CD4-positive, alpha-beta memory T cell (primary cell): ENCODE measurements around the gene CCDC13. TPM values are rescaled to one million over a fixed set of nuclear protein-coding genes. Genes with fewer than 3 reads are reported as not detected.

ENCODE experiments used
- CTCF ChIA-PET: fragments of 350-600 bp; sonication (Branson Sonifier 250); formaldehyde crosslinking; loops from one replicate; lab custom pipeline; 2021; ENCODE audit warnings: inconsistent platforms; ENCODE audit not compliant: partially characterized antibody; lab: Charles Lee
- POLR2A ChIA-PET: fragments of 350-600 bp; sonication (Branson Sonifier 250); formaldehyde crosslinking; loops from one replicate; lab custom pipeline; 2021; ENCODE audit not compliant: partially characterized antibody; lab: Charles Lee
- DNase-seq, 5 donors: peaks; one replicate each; pipeline versions ENCODE4 v3.0.0 to v3.0.0-alpha.2; 2020 to 2022; ENCODE audit warnings: mixed read lengths in 1 of 5
- H3K27ac ChIP-seq: one replicate; pipeline ENCODE4 v1.7.0; 2013; ENCODE audit warnings: low read depth, low read length
- H3K27me3 ChIP-seq: 2 replicates; pipeline ENCODE4 v1.7.0; 2013; ENCODE audit warnings: mild to moderate bottlenecking, low read length, moderate library complexity; ENCODE audit not compliant: insufficient read depth
- H3K36me3 ChIP-seq: 2 replicates; pipeline ENCODE4 v1.7.0; 2013; ENCODE audit warnings: mild to moderate bottlenecking, low read length, moderate library complexity; ENCODE audit not compliant: insufficient read depth
- H3K4me1 ChIP-seq: 2 replicates; pipeline ENCODE4 v1.7.0; 2013; ENCODE audit warnings: mild to moderate bottlenecking, low read length, moderate library complexity; ENCODE audit not compliant: insufficient read depth
- H3K4me3 ChIP-seq, 2 donors: one replicate each; pipeline ENCODE4 v1.7.0; 2013; ENCODE audit warnings: low read length in 2 of 2, mild to moderate bottlenecking in 1 of 2
- H3K9me3 ChIP-seq, 2 donors: one replicate each; pipeline ENCODE4 v1.7.0; 2013; ENCODE audit warnings: low read length in 2 of 2, control low read depth in 1 of 2; ENCODE audit not compliant: control insufficient read depth in 1 of 2
- H3K27ac Mint-ChIP-seq, 7 donors: one replicate each; pipeline ENCODE4 v1.8.0; 2020 to 2021; ENCODE audit warnings: mixed read lengths in 7 of 7, mild to moderate bottlenecking in 6 of 7, inconsistent platforms in 3 of 7, moderate library complexity in 3 of 7
- H3K27me3 Mint-ChIP-seq, 2 donors: one replicate each; pipeline ENCODE4 v1.8.0; 2020 to 2021; ENCODE audit warnings: mixed read lengths in 2 of 2
- H3K36me3 Mint-ChIP-seq, 2 donors: one replicate each; pipeline ENCODE4 v1.8.0; 2020 to 2021; ENCODE audit warnings: mixed read lengths in 2 of 2, inconsistent platforms in 1 of 2, mild to moderate bottlenecking in 1 of 2
- H3K4me1 Mint-ChIP-seq, 4 donors: one replicate each; pipeline ENCODE4 v1.8.0; 2020 to 2021; ENCODE audit warnings: mixed read lengths in 4 of 4, mild to moderate bottlenecking in 1 of 4
- H3K4me3 Mint-ChIP-seq, 8 donors: one replicate each; pipeline ENCODE4 v1.8.0; 2020 to 2021; ENCODE audit warnings: mixed read lengths in 8 of 8, mild to moderate bottlenecking in 7 of 8, moderate library complexity in 6 of 8, inconsistent platforms in 3 of 8
- H3K9me3 Mint-ChIP-seq, 8 donors: one replicate each; pipeline ENCODE4 v1.8.0; 2020 to 2021; ENCODE audit warnings: mixed read lengths in 8 of 8, mild to moderate bottlenecking in 5 of 8, inconsistent platforms in 3 of 8, moderate library complexity in 1 of 8
- intact Hi-C: fragments of 100-400 bp; cut with micrococcal nuclease; formaldehyde crosslinking; loops from one replicate; pipeline ENCODE4 v1.15.1; 2023
- polyA plus RNA-seq, 2 donors: library from polyadenylated mRNA; unstranded; fragments of 300-500 nt; fragmentation: Illumina TruSeq; gene quantifications; one replicate each; pipeline ENCODE4 v1.2.3, GENCODE V29; 2021
- total RNA-seq, 2 experiments: library from RNA; stranded (reverse); gene quantifications; one replicate each; pipeline ENCODE4 v1.2.3, GENCODE V29; 2021

Gene CCDC13
- total and polyA plus RNA-seq, 4 experiments from 2014 or later, result 0.15 to 0.96 (median 0.49) TPM

DNA sequence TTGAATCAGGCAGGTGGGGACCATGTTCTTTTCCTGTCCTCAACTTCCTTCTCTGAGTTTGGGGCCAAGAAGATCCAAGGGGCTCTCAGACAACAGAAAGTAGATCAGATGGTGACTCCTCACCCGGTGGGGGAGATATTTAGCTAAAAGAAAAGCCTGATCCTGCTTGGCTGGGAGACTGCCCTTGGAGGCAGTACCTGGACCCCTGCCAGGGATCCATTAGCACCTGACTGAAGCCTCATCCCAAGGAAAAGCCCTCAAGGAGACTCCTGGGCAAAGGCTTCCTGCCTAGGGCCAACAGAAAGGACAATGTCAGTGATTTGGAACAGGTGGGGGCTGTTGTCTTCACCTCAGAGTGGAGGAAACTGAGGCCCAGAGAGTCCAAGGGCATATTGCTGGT lies 37.0 kb downstream of the CCDC13 start:
- DNase-seq, result no peak
- Histone ChIP-seq H3K4me1 (no peaks in the 10 kb centered on the region), H3K27ac (no peak overlapping the region), H3K27me3 (no peaks in the 10 kb centered on the region), H3K4me3 (no peak overlapping the region), H3K9me3 (no peaks in the 10 kb centered on the region), H3K36me3 (no peaks in the 10 kb centered on the region)
- Mint-ChIP-seq H3K36me3 (no peaks in the 10 kb centered on the region), H3K4me1 (no peaks in the 10 kb centered on the region), H3K4me3 (no peak overlapping the region), H3K27me3 (no peaks in the 10 kb centered on the region), H3K9me3 (no peaks in the 10 kb centered on the region), H3K27ac (no peak overlapping the region)
- ChIA-PET CTCF (interaction anchor here (1.5 kb wide), 1 partner anchor 9 kb away, joined by 10 read pairs; no protein-coding TSS in a partner anchor), POLR2A (no interaction called here)
- intact Hi-C loops, result no loop called here

DNA sequence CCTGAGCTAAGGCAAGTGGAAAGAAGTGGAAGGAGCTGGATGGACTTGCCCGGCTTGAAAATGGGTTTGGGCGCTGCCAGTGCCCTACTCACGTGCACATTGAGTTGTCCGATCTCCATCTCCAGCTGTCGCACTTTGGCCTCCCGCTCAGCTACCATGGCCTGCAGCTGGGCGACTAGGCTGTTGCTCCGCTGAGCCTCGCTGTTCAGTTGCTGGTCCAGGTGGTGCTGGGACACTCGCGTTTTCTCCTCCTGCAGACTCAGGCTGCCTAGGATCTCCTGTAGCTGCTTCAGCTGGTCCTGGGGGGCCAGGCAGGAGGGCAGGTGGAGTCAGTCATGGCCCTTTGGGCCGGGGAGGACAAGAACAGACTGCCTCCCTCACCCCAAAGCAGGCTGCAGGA lies 37.4 kb downstream of the CCDC13 start:
- intact Hi-C loops, result no loop called here
- H3K36me3 ChIP-seq, result no peaks in the 10 kb centered on the region
- no peak overlapping the region for H3K4me3 Mint-ChIP-seq
- no peaks in the 10 kb centered on the region for H3K4me1 ChIP-seq
- no peak for DNase-seq
- no peaks in the 10 kb centered on the region for H3K36me3 Mint-ChIP-seq
- no peaks in the 10 kb centered on the region for H3K27me3 Mint-ChIP-seq
- POLR2A ChIA-PET, result no interaction called here
- H3K4me3 ChIP-seq, result no peak overlapping the region
- no peaks in the 10 kb centered on the region for H3K9me3 Mint-ChIP-seq
- H3K27me3 ChIP-seq, result no peaks in the 10 kb centered on the region
- CTCF ChIA-PET, result interaction anchor here (1.5 kb wide), 1 partner anchor 9 kb away, joined by 10 read pairs; no protein-coding TSS in a partner anchor
- no peak overlapping the region for H3K27ac Mint-ChIP-seq
- no peaks in the 10 kb centered on the region for H3K4me1 Mint-ChIP-seq
- no peak overlapping the region for H3K27ac ChIP-seq
- H3K9me3 ChIP-seq, result no peaks in the 10 kb centered on the region

DNA sequence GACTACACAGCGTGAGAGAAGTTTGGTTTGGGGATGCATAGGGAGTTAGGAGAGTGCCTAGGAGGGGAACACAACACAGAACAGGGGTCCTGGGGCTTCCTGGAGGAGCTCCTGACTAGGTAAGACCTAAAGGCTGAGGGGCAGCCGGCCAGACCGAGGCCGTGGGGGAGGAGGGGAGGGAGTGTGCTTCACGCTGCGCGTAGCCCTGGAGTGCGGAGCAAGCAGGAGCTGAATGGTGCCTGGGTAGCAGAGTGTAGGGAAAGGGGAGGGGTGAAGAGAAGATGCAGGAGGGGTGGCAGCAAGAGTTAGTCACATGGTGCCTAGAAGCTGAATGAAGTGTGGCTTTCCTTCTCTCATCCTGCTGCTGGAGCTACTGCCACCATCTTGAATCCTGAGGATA lies 38.0 kb downstream of the CCDC13 start:
- no peak for DNase-seq
- Mint-ChIP-seq H3K36me3 (no peaks in the 10 kb centered on the region), H3K4me3 (no peak overlapping the region), H3K27ac (no peak overlapping the region), H3K4me1 (no peaks in the 10 kb centered on the region), H3K27me3 (no peaks in the 10 kb centered on the region), H3K9me3 (no peaks in the 10 kb centered on the region)
- intact Hi-C loops, result no loop called here
- H3K9me3 ChIP-seq, result no peaks in the 10 kb centered on the region
- H3K4me1 ChIP-seq, result no peaks in the 10 kb centered on the region
- no peak overlapping the region for H3K4me3 ChIP-seq
- ChIA-PET CTCF (interaction anchor here (1.5 kb wide), 1 partner anchor 10 kb away, joined by 10 read pairs; no protein-coding TSS in a partner anchor), POLR2A (no interaction called here)
- no peak overlapping the region for H3K27ac ChIP-seq
- no peaks in the 10 kb centered on the region for H3K27me3 ChIP-seq
- no peaks in the 10 kb centered on the region for H3K36me3 ChIP-seq

DNA sequence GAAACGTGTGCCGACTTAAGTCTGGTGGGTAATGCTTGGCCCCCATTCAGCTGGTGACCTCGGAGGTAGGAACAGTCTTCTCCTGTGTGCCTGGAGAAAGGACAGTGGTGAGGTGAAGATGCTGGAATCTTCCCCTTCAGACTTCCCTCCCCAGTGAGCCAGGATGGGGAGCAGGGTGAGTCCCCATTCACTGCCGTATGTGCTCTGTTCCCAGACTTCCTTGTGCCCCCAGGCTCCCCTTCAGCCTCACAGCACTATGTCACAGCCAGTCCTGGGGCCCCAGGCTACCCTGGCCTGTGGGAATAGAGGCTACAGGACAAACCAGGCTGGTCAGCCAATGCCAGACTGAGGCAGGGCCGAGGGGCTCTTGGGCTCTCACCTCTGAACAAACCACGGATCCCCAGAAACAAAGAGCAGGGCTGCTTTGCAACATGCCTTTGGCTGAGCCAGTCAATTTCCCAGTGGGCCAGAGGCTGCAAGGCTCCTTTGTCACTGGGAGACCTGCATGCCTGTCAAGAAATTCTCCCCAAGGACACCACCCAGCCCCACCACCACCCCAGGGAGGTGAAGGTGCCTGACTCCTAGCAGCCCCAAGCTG lies 38.7 kb downstream of the CCDC13 start:
- no peak for DNase-seq
- POLR2A ChIA-PET, result no interaction called here
- H3K36me3 Mint-ChIP-seq, result no peaks in the 10 kb centered on the region

DNA sequence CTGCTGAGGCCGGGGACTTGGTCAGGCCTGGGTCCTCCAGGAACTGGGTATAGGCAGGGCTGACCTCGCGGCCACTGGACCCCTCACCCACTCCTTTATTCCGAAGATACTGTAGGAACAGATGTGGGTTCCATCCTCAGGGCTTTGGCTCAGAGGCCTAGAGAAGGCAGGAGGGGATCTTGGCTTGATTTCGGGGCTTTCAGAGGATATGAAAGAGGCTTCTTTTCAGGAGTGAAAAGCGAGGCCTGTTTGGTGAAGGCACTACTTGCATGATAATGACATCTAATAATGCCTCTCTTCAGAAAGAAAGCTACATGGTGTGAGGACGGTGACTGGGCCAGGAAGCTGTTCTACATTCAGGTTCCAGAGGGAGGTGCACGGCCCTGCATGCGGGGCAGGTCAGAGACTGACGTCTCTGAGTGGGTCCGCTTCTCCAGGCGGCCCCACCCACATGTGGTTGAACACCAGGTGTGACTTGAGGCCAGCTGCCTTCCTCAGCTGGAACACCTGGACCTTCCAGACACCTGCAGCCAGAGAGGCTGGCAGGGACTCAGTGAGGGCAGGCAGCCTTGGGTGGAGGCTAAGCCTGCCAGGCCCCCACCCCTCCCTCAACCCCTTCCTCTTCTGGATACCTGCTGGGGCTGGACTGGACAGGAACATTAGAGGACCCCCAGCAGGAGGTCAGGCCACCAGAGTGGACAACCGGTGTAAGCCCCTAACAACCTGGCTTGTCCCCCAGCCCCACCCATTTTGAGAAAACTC lies 39.4 kb downstream of the CCDC13 start:
- Histone ChIP-seq H3K9me3 (no peaks in the 10 kb centered on the region), H3K36me3 (no peaks in the 10 kb centered on the region), H3K27me3 (no peaks in the 10 kb centered on the region), H3K4me3 (no peak overlapping the region), H3K4me1 (no peaks in the 10 kb centered on the region), H3K27ac (no peak overlapping the region)
- CTCF ChIA-PET, result interaction anchor here (1.0 kb wide), 1 partner anchor 12 kb away, joined by 3 read pairs; no protein-coding TSS in a partner anchor
- intact Hi-C loops, result no loop called here
- no peaks in the 10 kb centered on the region for H3K36me3 Mint-ChIP-seq
- no peaks in the 10 kb centered on the region for H3K27me3 Mint-ChIP-seq
- H3K4me1 Mint-ChIP-seq, result no peaks in the 10 kb centered on the region
- POLR2A ChIA-PET, result no interaction called here
- H3K27ac Mint-ChIP-seq, result no peak overlapping the region
- no peak for DNase-seq
- H3K9me3 Mint-ChIP-seq, result no peaks in the 10 kb centered on the region
- H3K4me3 Mint-ChIP-seq, result no peak overlapping the region

More for the DNA sequence above, 38.7 kb downstream of the CCDC13 start:
- no peaks in the 10 kb centered on the region for H3K36me3 ChIP-seq
- no peaks in the 10 kb centered on the region for H3K9me3 ChIP-seq
- H3K27ac Mint-ChIP-seq, result no peak overlapping the region
- H3K4me1 ChIP-seq, result no peaks in the 10 kb centered on the region
- no peak overlapping the region for H3K4me3 ChIP-seq
- intact Hi-C loops, result no loop called here
- H3K9me3 Mint-ChIP-seq, result no peaks in the 10 kb centered on the region
- no peak overlapping the region for H3K4me3 Mint-ChIP-seq
- H3K27ac ChIP-seq, result no peak overlapping the region
- no peaks in the 10 kb centered on the region for H3K4me1 Mint-ChIP-seq
- CTCF ChIA-PET, result interaction anchor here (1.0 to 1.5 kb wide), 2 partner anchors 10 to 11 kb away, joined by 3 to 10 read pairs; no protein-coding TSS in a partner anchor
- no peaks in the 10 kb centered on the region for H3K27me3 Mint-ChIP-seq
- H3K27me3 ChIP-seq, result no peaks in the 10 kb centered on the region

DNA sequence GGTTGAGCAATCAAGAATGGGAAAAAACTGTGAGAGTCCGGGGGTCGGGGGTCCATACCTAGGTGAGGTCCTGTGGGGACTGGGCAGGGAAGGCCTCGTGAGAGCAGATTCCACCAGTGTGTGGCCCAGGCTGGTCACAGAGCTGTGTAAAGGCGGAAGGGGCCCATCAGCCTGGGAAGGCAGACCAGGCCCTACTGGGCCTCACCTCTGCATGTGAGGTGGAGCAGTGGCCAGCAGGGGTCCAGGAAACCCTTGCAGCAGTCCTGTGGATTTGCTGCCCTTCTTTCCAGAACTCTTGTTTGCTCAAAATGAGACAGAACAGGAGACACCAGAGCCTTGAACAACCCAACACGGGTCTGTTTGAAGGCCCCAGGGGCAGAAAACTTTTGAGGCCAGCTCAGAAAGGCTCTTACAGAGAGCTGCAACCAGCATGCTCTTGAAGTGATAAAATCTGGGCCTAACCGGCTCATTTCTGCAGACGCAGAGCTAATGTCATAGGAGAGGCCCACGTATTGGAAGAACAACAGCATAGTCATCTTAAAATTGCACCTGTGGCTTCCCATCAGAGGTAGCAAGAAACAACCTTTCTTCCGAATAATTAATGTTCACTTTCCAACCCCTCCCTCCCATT lies 40.1 kb downstream of the CCDC13 start:
- Histone ChIP-seq H3K27me3 (no peaks in the 10 kb centered on the region), H3K4me1 (no peaks in the 10 kb centered on the region), H3K4me3 (no peak overlapping the region), H3K27ac (no peak overlapping the region), H3K9me3 (no peaks in the 10 kb centered on the region), H3K36me3 (no peaks in the 10 kb centered on the region)
- no peaks in the 10 kb centered on the region for H3K27me3 Mint-ChIP-seq
- ChIA-PET POLR2A (no interaction called here), CTCF (interaction anchor here (1.0 kb wide), 1 partner anchor 12 kb away, joined by 3 read pairs; no protein-coding TSS in a partner anchor)
- H3K9me3 Mint-ChIP-seq, result no peaks in the 10 kb centered on the region
- intact Hi-C loops, result no loop called here
- no peaks in the 10 kb centered on the region for H3K4me1 Mint-ChIP-seq
- H3K27ac Mint-ChIP-seq, result no peak overlapping the region
- H3K36me3 Mint-ChIP-seq, result no peaks in the 10 kb centered on the region
- H3K4me3 Mint-ChIP-seq, result no peak overlapping the region
- no peak for DNase-seq

DNA sequence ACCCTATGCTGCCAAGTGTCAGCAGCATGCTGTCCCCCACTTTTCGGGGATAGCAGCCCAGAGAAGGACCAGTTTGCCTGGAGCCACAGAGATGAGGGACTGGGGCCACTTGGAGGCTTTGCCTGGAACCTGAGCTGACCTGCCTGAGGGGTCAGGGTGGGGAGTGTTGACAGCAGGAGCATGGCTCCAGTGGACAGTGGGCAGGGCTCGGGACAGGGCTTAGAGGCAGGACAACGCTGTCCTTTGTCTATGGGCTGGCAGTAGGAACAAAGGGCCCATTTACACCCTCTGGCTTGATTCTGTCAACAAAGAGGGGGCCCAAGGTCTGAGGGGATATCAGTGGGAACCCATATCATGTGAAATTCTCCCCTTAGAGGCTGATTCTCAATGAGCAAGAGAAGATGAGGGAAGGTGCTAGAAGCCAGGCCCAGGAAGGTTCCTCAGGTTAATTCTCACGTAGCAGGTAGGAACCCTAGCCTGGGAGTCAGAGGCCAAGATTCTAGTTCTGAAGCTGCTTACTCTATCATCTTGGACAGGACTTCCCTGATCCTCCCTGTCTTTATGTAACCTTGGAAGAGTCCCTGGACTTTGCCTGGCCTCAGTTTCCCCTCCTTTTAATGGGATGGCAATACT lies 40.7 kb downstream of the CCDC13 start:
- no peaks in the 10 kb centered on the region for H3K27me3 Mint-ChIP-seq
- H3K27ac Mint-ChIP-seq, result peak overlapping the region in 1 of 7 donors; percentile 62
- no peaks in the 10 kb centered on the region for H3K27me3 ChIP-seq
- H3K27ac ChIP-seq, result no peak overlapping the region
- H3K4me3 Mint-ChIP-seq, result no peak overlapping the region
- H3K4me1 Mint-ChIP-seq, result no peaks in the 10 kb centered on the region
- intact Hi-C loops, result no loop called here
- DNase-seq, result no peak
- ChIA-PET CTCF (no interaction called here), POLR2A (no interaction called here)
- no peak overlapping the region for H3K4me3 ChIP-seq
- peaks cover 0 to 2% (median 0%) of the 10 kb centered on the region in 8 donors for H3K9me3 Mint-ChIP-seq
- H3K4me1 ChIP-seq, result no peaks in the 10 kb centered on the region
- no peaks in the 10 kb centered on the region for H3K36me3 Mint-ChIP-seq
- H3K9me3 ChIP-seq, result no peaks in the 10 kb centered on the region
- no peaks in the 10 kb centered on the region for H3K36me3 ChIP-seq
